Naive thymus-derived CD4-positive, alpha-beta T cell (primary cell): ENCODE data around the gene CFAP161. TPM values are rescaled to one million over a fixed set of nuclear protein-coding genes. Genes with fewer than 3 reads are reported as not detected.

Experiments used
- ATAC-seq: fragments of 150-1000 bp; cut with Tn5 transposase; 2 replicates; pipeline ENCODE4 v1.10.0; 2021; ENCODE audit warnings: mild to moderate bottlenecking, moderate library complexity
- CTCF ChIA-PET: fragments of 350-600 bp; sonication (Branson Sonifier 250); formaldehyde crosslinking; loops from one replicate; lab custom pipeline; 2021; ENCODE audit warnings: antibody characterized with exemption; lab: Charles Lee
- POLR2A ChIA-PET: fragments of 350-600 bp; sonication (Branson Sonifier 250); formaldehyde crosslinking; loops from one replicate; lab custom pipeline; 2021; ENCODE audit warnings: antibody characterized with exemption, inconsistent platforms; lab: Charles Lee
- DNase-seq, 9 donors: peaks; one replicate each; pipeline versions ENCODE4 v3.0.0 to v3.0.0-alpha.2; 2020 to 2022; ENCODE audit warnings: mixed read lengths in 1 of 9
- H3K27ac ChIP-seq: one replicate; pipeline ENCODE4 v1.7.0; 2013; ENCODE audit warnings: mild to moderate bottlenecking, low read depth, low read length, moderate library complexity
- H3K27me3 ChIP-seq, 2 donors: one replicate each; pipeline ENCODE4 v1.7.0; 2013; ENCODE audit warnings: low read length in 2 of 2, mild to moderate bottlenecking in 2 of 2, moderate library complexity in 2 of 2; ENCODE audit not compliant: control insufficient read depth in 2 of 2, insufficient read depth in 2 of 2
- H3K36me3 ChIP-seq, 3 experiments: 1 replicate in 2 of 3; 2 replicates in 1 of 3; pipeline ENCODE4 v1.7.0; 2013; ENCODE audit warnings: low read length in 3 of 3, mild to moderate bottlenecking in 3 of 3, moderate library complexity in 1 of 3; ENCODE audit not compliant: insufficient read depth in 3 of 3, control insufficient read depth in 2 of 3
- H3K4me1 ChIP-seq, 2 donors: one replicate each; pipeline ENCODE4 v1.7.0; 2013; ENCODE audit warnings: low read length in 2 of 2, mild to moderate bottlenecking in 2 of 2, moderate library complexity in 1 of 2; ENCODE audit not compliant: control insufficient read depth in 2 of 2, insufficient read depth in 2 of 2
- H3K4me3 ChIP-seq: 2 replicates; pipeline ENCODE4 v1.7.0; 2013; ENCODE audit warnings: mild to moderate bottlenecking, low read length
- H3K9me3 ChIP-seq, 3 experiments: 1 replicate in 2 of 3; 2 replicates in 1 of 3; pipeline ENCODE4 v1.7.0; 2013; ENCODE audit warnings: low read length in 3 of 3; ENCODE audit not compliant: control insufficient read depth in 2 of 3
- H3K27ac Mint-ChIP-seq, 9 donors: one replicate each; pipeline ENCODE4 v1.8.0; 2020 to 2022; ENCODE audit warnings: mixed read lengths in 9 of 9, mild to moderate bottlenecking in 8 of 9, moderate library complexity in 5 of 9, inconsistent platforms in 2 of 9
- H3K27me3 Mint-ChIP-seq, 5 donors: one replicate each; pipeline ENCODE4 v1.8.0; 2021 to 2022; ENCODE audit warnings: mixed read lengths in 5 of 5, mild to moderate bottlenecking in 1 of 5
- H3K36me3 Mint-ChIP-seq, 5 donors: one replicate each; pipeline ENCODE4 v1.8.0; 2020 to 2022; ENCODE audit warnings: mixed read lengths in 5 of 5, mild to moderate bottlenecking in 3 of 5, inconsistent platforms in 1 of 5
- H3K4me1 Mint-ChIP-seq, 7 donors: one replicate each; pipeline ENCODE4 v1.8.0; 2020 to 2022; ENCODE audit warnings: mixed read lengths in 7 of 7, mild to moderate bottlenecking in 3 of 7, inconsistent platforms in 1 of 7
- H3K4me3 Mint-ChIP-seq, 10 donors: one replicate each; pipeline ENCODE4 v1.8.0; 2020 to 2022; ENCODE audit warnings: mild to moderate bottlenecking in 10 of 10, mixed read lengths in 10 of 10, moderate library complexity in 6 of 10, inconsistent platforms in 2 of 10
- H3K9me3 Mint-ChIP-seq, 11 donors: one replicate each; pipeline ENCODE4 v1.8.0; 2020 to 2022; ENCODE audit warnings: mixed read lengths in 11 of 11, mild to moderate bottlenecking in 4 of 11, inconsistent platforms in 1 of 11, moderate library complexity in 1 of 11
- intact Hi-C, 2 donors: fragments of 100-400 bp; cut with micrococcal nuclease; formaldehyde crosslinking; loops; one replicate each; pipeline ENCODE4 v1.15.1; 2023
- polyA plus RNA-seq, 2 donors: library from polyadenylated mRNA; unstranded; fragments of 300-500 nt; fragmentation: Illumina TruSeq; gene quantifications; one replicate each; pipeline ENCODE4 v1.2.3, GENCODE V29; 2021
- total RNA-seq, 6 experiments: library from RNA in 5 of 6; stranded (reverse) in 5 of 6; gene quantifications; 1 replicate in 5 of 6; 2 replicates in 1 of 6; pipeline ENCODE4 v1.2.3 and lab custom pipeline; 2021 to 2026

The CFAP161 gene
- total and polyA plus RNA-seq, 7 experiments from 2014 or later = not detected

DNA sequence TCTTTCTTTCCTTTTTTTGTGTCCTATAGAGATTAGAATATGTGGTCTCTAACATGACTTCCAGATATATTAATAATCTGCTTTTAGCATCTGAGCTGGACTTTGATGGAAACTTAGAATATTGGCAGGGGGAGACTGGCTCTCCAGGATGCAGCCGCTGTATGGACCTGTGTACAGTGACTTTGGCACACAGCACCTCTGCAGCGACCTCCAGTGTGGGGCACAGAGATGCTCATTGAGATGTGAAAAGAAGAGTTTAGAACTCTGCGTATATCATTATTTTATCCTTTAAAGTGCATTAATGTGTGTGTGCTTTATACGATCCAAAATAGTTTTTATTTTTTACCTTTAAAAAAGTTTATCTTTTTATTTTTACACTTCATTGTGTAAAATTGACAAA is 18.3 kb downstream of the CFAP161 start:
- H3K4me3 ChIP-seq = no peak overlapping the region
- Mint-ChIP-seq H3K27ac (peak overlapping the region in 1 of 9 donors; percentile 3), H3K36me3 (no peaks in the 10 kb centered on the region), H3K4me1 (peaks cover 0 to 18% (median 5%) of the 10 kb centered on the region in 7 donors), H3K27me3 (peaks cover 0 to 21% (median 5%) of the 10 kb centered on the region in 5 donors), H3K4me3 (no peak overlapping the region), H3K9me3 (no peaks in the 10 kb centered on the region)
- POLR2A ChIA-PET = no interaction called here
- intact Hi-C loops = no loop called here
- no peaks in the 10 kb centered on the region for H3K4me1 ChIP-seq
- no peak overlapping the region for H3K27ac ChIP-seq
- H3K9me3 ChIP-seq = no peaks in the 10 kb centered on the region
- CTCF ChIA-PET = interaction anchor here (0.6 to 2.0 kb wide), 3 partner anchors 114 to 280 kb away, joined by 3 to 13 read pairs (median 4); no protein-coding TSS in a partner anchor
- H3K36me3 ChIP-seq = no peaks in the 10 kb centered on the region
- no peaks in the 10 kb centered on the region for H3K27me3 ChIP-seq
- ATAC-seq = no peak
- no peak for DNase-seq

DNA sequence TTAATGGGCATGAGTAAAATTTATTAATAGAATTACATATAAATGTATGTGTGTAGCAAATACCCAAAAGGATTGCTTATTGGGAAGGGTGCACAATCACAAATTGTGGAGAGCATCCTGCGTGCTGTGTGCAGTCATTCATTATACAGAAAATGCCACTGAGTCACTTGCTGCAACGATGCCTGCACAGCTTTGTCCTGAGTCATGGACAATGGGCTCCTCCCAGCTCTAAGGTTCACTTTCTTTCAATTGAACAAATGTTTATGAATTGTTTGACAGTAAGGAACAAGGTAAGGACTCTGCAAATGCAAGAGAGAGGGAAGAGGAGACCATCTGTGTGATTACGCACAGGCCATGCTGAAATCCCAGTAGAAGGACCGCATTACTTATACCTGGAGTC is 18.7 kb downstream of the CFAP161 start:
- Mint-ChIP-seq H3K27me3 (peaks cover 0 to 23% (median 5%) of the 10 kb centered on the region in 5 donors), H3K27ac (no peak overlapping the region), H3K9me3 (no peaks in the 10 kb centered on the region), H3K36me3 (no peaks in the 10 kb centered on the region), H3K4me1 (peaks cover 0 to 18% (median 5%) of the 10 kb centered on the region in 7 donors), H3K4me3 (no peak overlapping the region)
- CTCF ChIA-PET = interaction anchor here (0.6 to 2.0 kb wide), 3 partner anchors 114 to 279 kb away, joined by 3 to 13 read pairs (median 4); no protein-coding TSS in a partner anchor
- no peaks in the 10 kb centered on the region for H3K36me3 ChIP-seq
- DNase-seq (no peak), ATAC-seq (no peak)
- H3K27ac ChIP-seq = no peak overlapping the region
- intact Hi-C loops = no loop called here
- POLR2A ChIA-PET = no interaction called here
- no peaks in the 10 kb centered on the region for H3K4me1 ChIP-seq
- H3K4me3 ChIP-seq = no peak overlapping the region
- no peaks in the 10 kb centered on the region for H3K9me3 ChIP-seq
- H3K27me3 ChIP-seq = no peaks in the 10 kb centered on the region

DNA sequence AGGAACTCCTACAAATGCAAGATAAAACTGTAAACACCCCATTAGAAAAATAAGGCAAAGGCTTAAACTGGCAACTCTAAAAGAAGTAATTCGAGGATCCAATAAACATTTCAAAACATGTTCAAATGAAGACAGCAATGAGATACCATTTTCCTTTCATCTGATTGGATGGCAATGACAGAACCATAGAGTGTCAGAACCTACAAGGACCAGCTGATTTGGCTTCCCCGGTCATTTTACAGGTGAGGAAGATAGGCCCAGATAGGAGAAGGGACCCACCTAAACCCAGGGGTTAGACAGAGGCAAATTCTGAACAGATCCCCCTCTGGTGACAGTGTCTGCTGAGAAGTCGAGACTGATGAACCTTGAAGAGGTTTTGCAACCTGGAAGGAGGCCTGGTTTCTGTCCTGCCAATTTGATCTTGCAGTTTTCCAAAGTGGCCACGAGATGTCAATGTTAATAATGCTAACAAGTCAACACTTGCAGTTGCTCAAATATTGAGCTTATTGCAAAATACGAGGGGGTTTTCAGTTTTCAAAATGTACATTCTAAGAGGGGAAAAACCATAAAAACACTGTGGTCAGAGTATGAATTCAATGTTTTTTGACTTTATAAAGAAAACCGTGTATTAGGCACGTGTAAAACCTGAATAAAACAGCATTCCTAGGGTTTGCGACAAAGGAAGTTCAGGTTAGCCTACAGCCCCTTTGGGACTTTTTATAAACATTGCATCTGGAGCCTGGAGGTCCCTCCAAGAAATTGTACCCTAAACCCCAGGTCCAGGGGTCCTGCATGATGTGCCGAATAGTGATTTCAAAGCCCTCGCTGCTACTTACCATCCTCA is 21.5 kb downstream of the CFAP161 start:
- Mint-ChIP-seq H3K27ac (peak overlapping the region in 1 of 9 donors; percentile 2), H3K27me3 (peaks cover 0 to 13% (median under 1%) of the 10 kb centered on the region in 5 donors), H3K4me1 (peaks cover under 1 to 19% (median 5%) of the 10 kb centered on the region in 7 donors), H3K36me3 (no peaks in the 10 kb centered on the region), H3K9me3 (no peaks in the 10 kb centered on the region), H3K4me3 (no peak overlapping the region)
- no peaks in the 10 kb centered on the region for H3K36me3 ChIP-seq
- H3K4me3 ChIP-seq = no peak overlapping the region
- intact Hi-C loops = loop anchor here (1.0 to 5.0 kb wide), 6 partner anchors 49 to 247 kb away; no protein-coding TSS in a partner anchor
- ChIA-PET CTCF (interaction anchor here (0.7 to 4.3 kb wide), 8 partner anchors 10 to 579 kb away, joined by 3 to 72 read pairs (median 4); no protein-coding TSS in a partner anchor), POLR2A (interaction anchor here (1.8 kb wide), 1 partner anchor 110 kb away, joined by 6 read pairs; no protein-coding TSS in a partner anchor)
- H3K27me3 ChIP-seq = no peaks in the 10 kb centered on the region
- H3K4me1 ChIP-seq = no peaks in the 10 kb centered on the region
- DNase-seq = peak in 6 of 9 donors; percentile 12 to 44 (median 32)
- no peaks in the 10 kb centered on the region for H3K9me3 ChIP-seq
- ATAC-seq = no peak
- no peak overlapping the region for H3K27ac ChIP-seq

DNA sequence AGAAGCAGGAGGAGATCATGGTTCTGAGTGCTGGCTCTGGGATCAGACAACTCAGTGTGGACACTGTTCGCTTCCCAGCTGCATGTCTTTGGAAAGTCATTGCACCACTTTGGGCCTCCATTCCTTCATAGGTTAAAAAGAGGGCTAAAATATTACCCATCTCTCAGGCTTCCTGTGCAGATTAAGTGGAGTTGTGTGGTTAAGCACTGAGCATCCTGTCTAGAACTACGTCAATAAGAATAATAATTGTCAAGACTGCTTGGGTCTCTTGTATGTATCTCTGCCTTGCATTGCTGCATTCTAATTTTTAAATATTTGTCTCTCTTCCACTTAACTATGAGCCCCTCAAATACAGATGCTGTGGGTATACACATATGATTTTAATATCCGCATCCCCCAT is 22.3 kb downstream of the CFAP161 start:
- Mint-ChIP-seq H3K27ac (no peak overlapping the region), H3K9me3 (no peaks in the 10 kb centered on the region), H3K4me1 (peaks cover 8 to 27% (median 12%) of the 10 kb centered on the region in 7 donors), H3K4me3 (no peak overlapping the region), H3K27me3 (peaks cover 0 to 10% (median 0%) of the 10 kb centered on the region in 5 donors), H3K36me3 (no peaks in the 10 kb centered on the region)
- no peaks in the 10 kb centered on the region for H3K9me3 ChIP-seq
- intact Hi-C loops = loop anchor here (1.0 to 5.0 kb wide), 2 partner anchors 180 to 246 kb away; no protein-coding TSS in a partner anchor
- ATAC-seq = no peak
- H3K4me1 ChIP-seq = peaks cover 0 to 5% of the 10 kb centered on the region in 2 donors
- ChIA-PET POLR2A (interaction anchor here (1.8 kb wide), 1 partner anchor 110 kb away, joined by 6 read pairs; no protein-coding TSS in a partner anchor), CTCF (interaction anchor here (1.0 to 4.3 kb wide), 5 partner anchors 9 to 243 kb away, joined by 3 to 72 read pairs (median 6); no protein-coding TSS in a partner anchor)
- H3K36me3 ChIP-seq = no peaks in the 10 kb centered on the region
- H3K27me3 ChIP-seq = no peaks in the 10 kb centered on the region
- H3K27ac ChIP-seq = no peak overlapping the region
- H3K4me3 ChIP-seq = no peak overlapping the region
- DNase-seq = no peak

DNA sequence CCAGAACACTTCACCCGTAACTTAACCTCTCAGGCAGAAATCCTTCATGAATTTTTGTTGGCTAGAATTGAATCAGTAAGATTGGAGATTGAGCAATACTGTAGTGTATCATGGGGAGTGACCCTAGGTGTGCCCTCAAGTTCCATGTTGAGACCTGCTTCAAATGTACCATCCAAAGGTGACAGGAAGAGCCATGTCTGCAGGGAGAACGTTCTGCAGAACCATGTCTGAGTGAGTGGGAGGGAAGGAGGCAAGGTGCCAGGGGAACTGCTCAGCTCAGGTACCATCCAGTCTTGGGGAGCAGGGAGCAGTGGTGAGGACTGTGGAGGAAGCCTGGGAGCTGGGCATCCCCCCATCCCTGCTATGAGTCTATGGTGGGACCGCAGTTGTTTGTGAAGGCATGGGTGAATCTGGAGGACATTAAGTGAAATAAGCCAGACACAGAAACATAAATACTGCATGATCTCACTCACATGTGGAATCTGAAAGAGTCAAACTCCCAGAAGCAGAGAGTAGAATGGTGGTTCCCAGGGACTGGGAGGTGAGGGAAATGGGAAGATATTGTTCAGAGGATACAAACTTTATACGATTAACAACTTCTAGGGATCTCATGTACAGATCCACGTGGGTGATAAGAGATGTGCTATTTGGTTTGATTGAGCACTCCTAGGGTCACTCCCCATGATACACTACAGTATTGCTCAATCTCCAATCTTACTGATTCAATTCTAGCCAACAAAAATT is 23.3 kb downstream of the CFAP161 start:
- H3K27ac Mint-ChIP-seq = peak overlapping the region in 1 of 9 donors; percentile 23
- H3K36me3 Mint-ChIP-seq = no peaks in the 10 kb centered on the region
- DNase-seq (no peak), ATAC-seq (no peak)
- Histone ChIP-seq H3K4me3 (no peak overlapping the region), H3K4me1 (peaks cover 0 to 12% of the 10 kb centered on the region in 2 donors), H3K36me3 (no peaks in the 10 kb centered on the region), H3K9me3 (no peaks in the 10 kb centered on the region), H3K27ac (no peak overlapping the region), H3K27me3 (no peaks in the 10 kb centered on the region)
- intact Hi-C loops = loop anchor here in 1 of 2 donors (5.0 kb wide), 1 partner anchor 245 kb away; no protein-coding TSS in a partner anchor
- ChIA-PET POLR2A (no interaction called here), CTCF (interaction anchor here (2.5 to 4.3 kb wide), 2 partner anchors 109 to 242 kb away, joined by 15 to 72 read pairs; no protein-coding TSS in a partner anchor)
- no peak overlapping the region for H3K4me3 Mint-ChIP-seq
- H3K4me1 Mint-ChIP-seq = peaks cover 17 to 37% (median 23%) of the 10 kb centered on the region in 7 donors
- no peaks in the 10 kb centered on the region for H3K9me3 Mint-ChIP-seq
- peaks cover 0 to 8% (median 2%) of the 10 kb centered on the region in 5 donors for H3K27me3 Mint-ChIP-seq

DNA sequence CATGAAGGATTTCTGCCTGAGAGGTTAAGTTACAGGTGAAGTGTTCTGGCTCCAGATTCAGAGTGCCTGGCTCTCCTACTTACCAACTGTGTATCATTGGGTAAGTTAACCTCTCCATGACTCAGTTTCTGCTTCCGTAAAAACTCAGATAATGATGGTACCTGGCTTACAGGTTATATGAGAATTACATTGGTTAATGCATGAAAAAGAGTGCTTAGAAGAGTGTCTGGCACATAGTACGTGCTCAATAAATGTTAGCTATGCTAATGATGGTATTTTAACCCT is 23.8 kb downstream of the CFAP161 start:
- DNase-seq (no peak), ATAC-seq (no peak)
- intact Hi-C loops = loop anchor here in 1 of 2 donors (5.0 kb wide), 1 partner anchor 244 kb away; no protein-coding TSS in a partner anchor
- Mint-ChIP-seq H3K36me3 (no peaks in the 10 kb centered on the region), H3K4me3 (no peak overlapping the region), H3K9me3 (no peaks in the 10 kb centered on the region), H3K4me1 (peaks cover 17 to 40% (median 25%) of the 10 kb centered on the region in 7 donors), H3K27ac (no peak overlapping the region), H3K27me3 (peaks cover 0 to 7% (median 4%) of the 10 kb centered on the region in 5 donors)
- CTCF ChIA-PET = interaction anchor here (4.3 kb wide), 1 partner anchor 109 kb away, joined by 72 read pairs; no protein-coding TSS in a partner anchor
- Histone ChIP-seq H3K27me3 (no peaks in the 10 kb centered on the region), H3K36me3 (no peaks in the 10 kb centered on the region), H3K9me3 (no peaks in the 10 kb centered on the region), H3K27ac (no peak overlapping the region), H3K4me1 (peaks cover 0 to 12% of the 10 kb centered on the region in 2 donors), H3K4me3 (no peak overlapping the region)
- POLR2A ChIA-PET = no interaction called here
